IMR-90 (cell line): ENCODE measurements around the gene KCNK7. TPM values are rescaled to one million over a fixed set of nuclear protein-coding genes. Genes with fewer than 3 reads are reported as not detected.

Experiments used
- ATAC-seq: fragments of 200-7000 bp; cut with Tn5 transposase; 2 replicates; pipeline ENCODE4 v1.9.1; 2020; ENCODE audit warnings: low read depth, mild to moderate bottlenecking, moderate library complexity
- BruUV-seq: library from RNA; stranded (reverse); fragments of 400-500 nt; replicated peaks from 2 replicates; lab custom pipeline; 2021; lab: Mats Ljungman, UMichigan
- CTCF ChIA-PET: fragments of 300-600 bp; formaldehyde crosslinking; extraction: SDS; loops from one replicate; lab custom pipeline; 2021; ENCODE audit warnings: antibody characterized with exemption; lab: Yijun Ruan, JAX
- POLR2A ChIA-PET: fragments of 300-600 bp; sonication (Branson Sonifier 250); formaldehyde crosslinking; loops from one replicate; lab custom pipeline; 2022; ENCODE audit warnings: antibody characterized with exemption; ENCODE audit not compliant: unreplicated experiment; lab: Charles Lee
- DNase-seq: peaks from one replicate; pipeline ENCODE4 v3.0.0; 2013
- H2AFZ ChIP-seq: replicated peaks from 2 replicates; pipeline ENCODE3; 2013; ENCODE audit warnings: low read length, mild to moderate bottlenecking; ENCODE audit not compliant: poor library complexity
- H2AK5ac ChIP-seq: 2 replicates; pipeline ENCODE4 v1.6.1; 2013; ENCODE audit warnings: low read depth, low read length, inconsistent platforms
- H2AK9ac ChIP-seq: replicated peaks from 2 replicates; pipeline ENCODE3; 2013; ENCODE audit warnings: mild to moderate bottlenecking, low read depth, low read length, moderate library complexity; ENCODE audit not compliant: poor library complexity
- H2BK120ac ChIP-seq: 2 replicates; pipeline ENCODE4 v1.6.1; 2013; ENCODE audit warnings: low read depth, low read length, inconsistent platforms
- H2BK15ac ChIP-seq: 3 replicates; pipeline ENCODE4 v1.6.1; 2013; ENCODE audit warnings: low read depth, low read length, inconsistent platforms
- H2BK20ac ChIP-seq: 2 replicates; pipeline ENCODE4 v1.6.1; 2013; ENCODE audit warnings: low read depth, mild to moderate bottlenecking, inconsistent platforms, low read length, moderate library complexity
- H2BK5ac ChIP-seq: 2 replicates; pipeline ENCODE4 v1.6.1; 2013; ENCODE audit warnings: mild to moderate bottlenecking, low read depth, low read length, inconsistent platforms; ENCODE audit not compliant: poor library complexity, severe bottlenecking
- H3K14ac ChIP-seq: replicated peaks from 2 replicates; pipeline ENCODE4 v1.6.1; 2013; ENCODE audit warnings: low read depth, low read length, inconsistent platforms
- H3K18ac ChIP-seq: 2 replicates; pipeline ENCODE4 v1.6.1; 2013; ENCODE audit warnings: low read depth, low read length, control low read depth
- H3K23ac ChIP-seq: 2 replicates; pipeline ENCODE4 v1.6.1; 2013; ENCODE audit warnings: low read depth, low read length, inconsistent platforms
- H3K27ac ChIP-seq: 2 replicates; pipeline ENCODE4 v1.5.1; 2013; ENCODE audit warnings: mild to moderate bottlenecking, control low read depth, low read length; ENCODE audit not compliant: insufficient read depth
- H3K27me3 ChIP-seq: 2 replicates; pipeline ENCODE4 v1.6.1; 2013; ENCODE audit warnings: low read length; ENCODE audit not compliant: control insufficient read depth, insufficient read depth
- H3K36me3 ChIP-seq: 2 replicates; pipeline ENCODE4 v1.6.1; 2013; ENCODE audit warnings: low read length, mixed read lengths; ENCODE audit not compliant: control insufficient read depth, insufficient read depth
- H3K4ac ChIP-seq: 2 replicates; pipeline ENCODE4 v1.6.1; 2013; ENCODE audit warnings: low read depth, low read length, inconsistent platforms
- H3K4me1 ChIP-seq: 2 replicates; pipeline ENCODE4 v1.6.1; 2013; ENCODE audit warnings: low read length, mixed read lengths; ENCODE audit not compliant: control insufficient read depth, insufficient read depth
- H3K4me2 ChIP-seq: 2 replicates; pipeline ENCODE4 v1.6.1; 2013; ENCODE audit warnings: low read depth, mild to moderate bottlenecking, control low read depth, low read length, moderate library complexity
- H3K4me3 ChIP-seq: 2 replicates; pipeline ENCODE4 v1.5.1; 2013; ENCODE audit warnings: low read depth, mild to moderate bottlenecking, control low read depth, low read length, moderate library complexity; ENCODE audit not compliant: insufficient read depth
- H3K56ac ChIP-seq: 2 replicates; pipeline ENCODE4 v1.6.1; 2013; ENCODE audit warnings: low read length, inconsistent platforms; ENCODE audit not compliant: insufficient read depth; ENCODE audit errors: extremely low read depth
- H3K79me1 ChIP-seq, 2 experiments: 2 replicates each; pipeline ENCODE4 v1.6.1; 2013; ENCODE audit warnings: low read length in 2 of 2, inconsistent platforms in 1 of 2, low read depth in 1 of 2
- H3K9ac ChIP-seq: 2 replicates; pipeline ENCODE4 v1.6.1; 2013; ENCODE audit warnings: low read depth, low read length, control low read depth
- H3K9me1 ChIP-seq: 2 replicates; pipeline ENCODE4 v1.6.1; 2013; ENCODE audit warnings: low read length, inconsistent platforms; ENCODE audit not compliant: insufficient read depth
- H3K9me3 ChIP-seq: 2 replicates; pipeline ENCODE4 v1.6.1; 2013; ENCODE audit warnings: low read length; ENCODE audit not compliant: control insufficient read depth, insufficient read depth
- H4K20me1 ChIP-seq: 2 replicates; pipeline ENCODE4 v1.6.1; 2013; ENCODE audit warnings: low read length, inconsistent platforms; ENCODE audit not compliant: insufficient read depth
- H4K5ac ChIP-seq: 2 replicates; pipeline ENCODE4 v1.6.1; 2013; ENCODE audit warnings: mild to moderate bottlenecking, low read depth, low read length, control low read depth
- H4K8ac ChIP-seq, 2 experiments: 2 replicates each; pipeline ENCODE4 v1.6.1; 2013; ENCODE audit warnings: low read depth in 2 of 2, low read length in 2 of 2, control low read depth in 1 of 2, inconsistent platforms in 1 of 2
- H4K91ac ChIP-seq: 2 replicates; pipeline ENCODE4 v1.6.1; 2013; ENCODE audit warnings: low read depth, low read length, inconsistent platforms; ENCODE audit not compliant: insufficient read depth
- BHLHE40 ChIP-seq: fragments of 150-350 bp; IDR thresholded peaks from 2 replicates; pipeline ENCODE4 v1.6.1; 2016; ENCODE audit warnings: mild to moderate bottlenecking, low read depth, low read length
- CEBPB ChIP-seq: IDR thresholded peaks from 2 replicates; pipeline ENCODE4 v1.6.1; 2012; ENCODE audit warnings: low read depth, low read length, improper control_type of control experiment
- CHD1 ChIP-seq: IDR thresholded peaks from 2 replicates; pipeline ENCODE4 v1.6.1; 2012; ENCODE audit warnings: low read depth, low read length, improper control_type of control experiment
- FOS ChIP-seq: fragments of 150-350 bp; IDR thresholded peaks from 2 replicates; pipeline ENCODE4 v1.6.1; 2016; ENCODE audit warnings: low read depth, low read length
- MAFK ChIP-seq: IDR thresholded peaks from 2 replicates; pipeline ENCODE4 v1.6.1; 2012; ENCODE audit warnings: low read depth, low read length, improper control_type of control experiment
- MAZ ChIP-seq: IDR thresholded peaks from 2 replicates; pipeline ENCODE4 v1.6.1; 2012; ENCODE audit warnings: low read depth, mild to moderate bottlenecking, low read length, improper control_type of control experiment, moderate library complexity, borderline replicate concordance
- MXI1 ChIP-seq: IDR thresholded peaks from 2 replicates; pipeline ENCODE4 v1.6.1; 2012; ENCODE audit warnings: low read depth, mild to moderate bottlenecking, low read length, moderate library complexity, borderline replicate concordance
- NFE2L2 ChIP-seq: fragments of 150-350 bp; IDR thresholded peaks from 2 replicates; pipeline ENCODE4 v1.6.1; 2016; ENCODE audit warnings: low read depth, mild to moderate bottlenecking, low read length
- POLR2A ChIP-seq: IDR thresholded peaks from 2 replicates; pipeline ENCODE4 v1.6.1; 2012; ENCODE audit warnings: mild to moderate bottlenecking, low read depth, low read length
- RAD21 ChIP-seq: IDR thresholded peaks from 2 replicates; pipeline ENCODE4 v1.6.1; 2012; ENCODE audit warnings: low read length, improper control_type of control experiment
- RCOR1 ChIP-seq: IDR thresholded peaks from 2 replicates; pipeline ENCODE4 v1.6.1; 2012; ENCODE audit warnings: mild to moderate bottlenecking, low read length, improper control_type of control experiment; ENCODE audit not compliant: insufficient replicate concordance
- RFX5 ChIP-seq: IDR thresholded peaks from 2 replicates; pipeline ENCODE4 v1.8.0; 2012; ENCODE audit warnings: low read depth, mild to moderate bottlenecking, low read length, moderate library complexity
- SMC3 ChIP-seq: fragments of 150-350 bp; IDR thresholded peaks from 2 replicates; pipeline ENCODE4 v1.6.1; 2016; ENCODE audit warnings: low read depth, mild to moderate bottlenecking, antibody characterized with exemption, low read length, moderate library complexity
- WGBS, 2 experiments: methylation state at CpG; one replicate each; pipeline versions ENCODE4 v1.1.5 to v1.1.7; 2013; ENCODE audit warnings: missing lambda C conversion rate in 2 of 2; ENCODE audit not compliant: insufficient read length in 1 of 2; ENCODE audit errors: extremely low coverage in 2 of 2; 5-methylcytosine and 5-hydroxymethylcytosine counted together
- dilution Hi-C: fragments of 300-500 bp; cut with HindIII; formaldehyde crosslinking; loops from one replicate; pipeline ENCODE4 v1.14.3; 2018; ENCODE audit warnings: low sequenced_read_pairs; ENCODE audit not compliant: unreplicated experiment
- in situ Hi-C: fragments of 300-500 bp; cut with MboI; formaldehyde crosslinking; loops from 3 replicates; pipeline ENCODE4 v1.14.3; 2019; ENCODE audit warnings: low sequenced_read_pairs, inconsistent platforms, mixed read lengths
- intact Hi-C: fragments of 100-400 bp; cut with micrococcal nuclease; formaldehyde crosslinking; loops from 2 replicates; pipeline ENCODE4 v1.10.0; 2022
- polyA plus RNA-seq, 3 experiments: library from polyadenylated mRNA; depleted of rRNA; stranded (reverse); fragments of >200 nt; gene quantifications; 2 replicates each; pipeline ENCODE4 v1.2.3, GENCODE V29; 2012; ENCODE audit warnings: low replicate concordance in 1 of 3
- total RNA-seq: library from RNA; depleted of rRNA; stranded (reverse); fragments of >200 nt; gene quantifications from 2 replicates; pipeline ENCODE4 v1.2.3, GENCODE V29; 2012
- TF ChIP-seq, protein P1 (sequence below): fragments of 150-350 bp; IDR thresholded peaks from 2 replicates; pipeline ENCODE4 v1.6.1; 2017; ENCODE audit warnings: mild to moderate bottlenecking, antibody characterized with exemption, low read length, low read depth
- TF ChIP-seq, protein P2 (sequence below): fragments of 150-350 bp; IDR thresholded peaks from 2 replicates; pipeline ENCODE4 v1.6.1; 2016; ENCODE audit warnings: low read depth, mild to moderate bottlenecking, low read length, moderate library complexity, borderline replicate concordance
- TF ChIP-seq, protein P3 (sequence below): conservative IDR thresholded peaks from 2 replicates; pipeline ENCODE4 v1.5.1; 2012; ENCODE audit warnings: mild to moderate bottlenecking, low read depth, low read length, improper control_type of control experiment

The KCNK7 gene
- total and polyA plus RNA-seq, 2 of the 4 experiments (the other 2 are of a cell fraction): 0.09 TPM; not detected in 1

DNA sequence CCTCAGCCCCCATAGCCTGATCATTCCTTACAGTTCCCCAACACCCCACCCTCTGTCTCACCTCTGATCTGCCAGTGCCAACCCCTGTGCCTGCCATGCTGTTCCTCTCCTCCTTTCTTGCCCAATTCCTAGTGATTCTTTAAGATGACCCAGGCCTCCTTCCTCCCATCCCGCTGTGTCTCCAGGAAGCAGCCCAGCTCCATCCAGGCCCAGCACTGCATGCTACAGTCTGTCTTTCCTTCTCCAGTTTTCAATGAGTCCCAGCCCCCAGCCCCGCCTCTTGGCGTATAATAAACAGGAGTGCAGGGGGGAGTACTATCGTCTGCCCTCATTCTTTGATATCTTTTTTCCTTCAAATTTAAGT is 49.8 kb downstream of the KCNK7 start:
- CTCF ChIA-PET: no interaction called here
- WGBS, 2 experiments: no CpG with 5 or more reads among the region's 4 CpGs

More for the DNA sequence above, 49.8 kb downstream of the KCNK7 start:
- POLR2A ChIA-PET: no interaction called here
- dilution Hi-C loops (no loop called here), intact Hi-C loops (no loop called here), in situ Hi-C loops (no loop called here)
- H2BK15ac ChIP-seq: no peak overlapping the region
- H2BK20ac ChIP-seq: no peak overlapping the region
- no peak overlapping the region for H4K91ac ChIP-seq
- no peak for ATAC-seq
- no peaks in the 10 kb centered on the region for H3K9me3 ChIP-seq
- DNase-seq: no peak
- no peak overlapping the region for H4K8ac ChIP-seq
- H3K36me3 ChIP-seq: peaks cover 38% of the 10 kb centered on the region
- H2BK5ac ChIP-seq: no peak overlapping the region
- no peak overlapping the region for H3K56ac ChIP-seq
- no peak overlapping the region for H2AK9ac ChIP-seq
- peaks cover 0 to 3% of the 10 kb centered on the region in 2 experiments; a peak in 2 of 4 replicates for H3K79me1 ChIP-seq
- no peaks in the 10 kb centered on the region for H3K27me3 ChIP-seq
- no TSS peak for BruUV-seq
- H3K23ac ChIP-seq: no peak overlapping the region
- no peak overlapping the region for H2AK5ac ChIP-seq
- H3K9ac ChIP-seq: no peak overlapping the region
- TF ChIP-seq NFE2L2 (no peak), POLR2A (no peak), MAZ (no peak), RFX5 (no peak), CEBPB (no peak), SMC3 (no peak), MXI1 (no peak), BHLHE40 (no peak), MAFK (no peak), FOS (no peak), RCOR1 (no peak), RAD21 (no peak), CHD1 (no peak)
- TF ChIP-seq, protein P1, sequence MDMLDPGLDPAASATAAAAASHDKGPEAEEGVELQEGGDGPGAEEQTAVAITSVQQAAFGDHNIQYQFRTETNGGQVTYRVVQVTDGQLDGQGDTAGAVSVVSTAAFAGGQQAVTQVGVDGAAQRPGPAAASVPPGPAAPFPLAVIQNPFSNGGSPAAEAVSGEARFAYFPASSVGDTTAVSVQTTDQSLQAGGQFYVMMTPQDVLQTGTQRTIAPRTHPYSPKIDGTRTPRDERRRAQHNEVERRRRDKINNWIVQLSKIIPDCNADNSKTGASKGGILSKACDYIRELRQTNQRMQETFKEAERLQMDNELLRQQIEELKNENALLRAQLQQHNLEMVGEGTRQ: no peak
- TF ChIP-seq, protein P2, sequence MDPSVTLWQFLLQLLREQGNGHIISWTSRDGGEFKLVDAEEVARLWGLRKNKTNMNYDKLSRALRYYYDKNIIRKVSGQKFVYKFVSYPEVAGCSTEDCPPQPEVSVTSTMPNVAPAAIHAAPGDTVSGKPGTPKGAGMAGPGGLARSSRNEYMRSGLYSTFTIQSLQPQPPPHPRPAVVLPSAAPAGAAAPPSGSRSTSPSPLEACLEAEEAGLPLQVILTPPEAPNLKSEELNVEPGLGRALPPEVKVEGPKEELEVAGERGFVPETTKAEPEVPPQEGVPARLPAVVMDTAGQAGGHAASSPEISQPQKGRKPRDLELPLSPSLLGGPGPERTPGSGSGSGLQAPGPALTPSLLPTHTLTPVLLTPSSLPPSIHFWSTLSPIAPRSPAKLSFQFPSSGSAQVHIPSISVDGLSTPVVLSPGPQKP: no peak
- TF ChIP-seq, protein P3, sequence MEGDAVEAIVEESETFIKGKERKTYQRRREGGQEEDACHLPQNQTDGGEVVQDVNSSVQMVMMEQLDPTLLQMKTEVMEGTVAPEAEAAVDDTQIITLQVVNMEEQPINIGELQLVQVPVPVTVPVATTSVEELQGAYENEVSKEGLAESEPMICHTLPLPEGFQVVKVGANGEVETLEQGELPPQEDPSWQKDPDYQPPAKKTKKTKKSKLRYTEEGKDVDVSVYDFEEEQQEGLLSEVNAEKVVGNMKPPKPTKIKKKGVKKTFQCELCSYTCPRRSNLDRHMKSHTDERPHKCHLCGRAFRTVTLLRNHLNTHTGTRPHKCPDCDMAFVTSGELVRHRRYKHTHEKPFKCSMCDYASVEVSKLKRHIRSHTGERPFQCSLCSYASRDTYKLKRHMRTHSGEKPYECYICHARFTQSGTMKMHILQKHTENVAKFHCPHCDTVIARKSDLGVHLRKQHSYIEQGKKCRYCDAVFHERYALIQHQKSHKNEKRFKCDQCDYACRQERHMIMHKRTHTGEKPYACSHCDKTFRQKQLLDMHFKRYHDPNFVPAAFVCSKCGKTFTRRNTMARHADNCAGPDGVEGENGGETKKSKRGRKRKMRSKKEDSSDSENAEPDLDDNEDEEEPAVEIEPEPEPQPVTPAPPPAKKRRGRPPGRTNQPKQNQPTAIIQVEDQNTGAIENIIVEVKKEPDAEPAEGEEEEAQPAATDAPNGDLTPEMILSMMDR: no peak
- no peak overlapping the region for H3K4me3 ChIP-seq
- H3K18ac ChIP-seq: no peak overlapping the region
- no peaks in the 10 kb centered on the region; the same call in 1 of the 2 replicates for H3K9me1 ChIP-seq
- no peak overlapping the region for H2BK120ac ChIP-seq
- H4K20me1 ChIP-seq: peaks cover 4% of the 10 kb centered on the region; the same call in 1 of the 2 replicates
- no peak overlapping the region for H3K14ac ChIP-seq
- H3K4me2 ChIP-seq: no peak overlapping the region
- H3K27ac ChIP-seq: no peak overlapping the region
- H3K4ac ChIP-seq: no peak overlapping the region
- no peak overlapping the region for H2AFZ ChIP-seq
- H4K5ac ChIP-seq: no peak overlapping the region
- peaks cover 5% of the 10 kb centered on the region; the same call in 1 of the 2 replicates for H3K4me1 ChIP-seq
